NCI-H1694 (cell line): Measurements from ENCODE around the gene LOXL1.

Experiments
- DNase-seq: peaks from one replicate; lab custom pipeline; 2025; lab: John Stamatoyannopoulos, UW

Gene LOXL1

DNA sequence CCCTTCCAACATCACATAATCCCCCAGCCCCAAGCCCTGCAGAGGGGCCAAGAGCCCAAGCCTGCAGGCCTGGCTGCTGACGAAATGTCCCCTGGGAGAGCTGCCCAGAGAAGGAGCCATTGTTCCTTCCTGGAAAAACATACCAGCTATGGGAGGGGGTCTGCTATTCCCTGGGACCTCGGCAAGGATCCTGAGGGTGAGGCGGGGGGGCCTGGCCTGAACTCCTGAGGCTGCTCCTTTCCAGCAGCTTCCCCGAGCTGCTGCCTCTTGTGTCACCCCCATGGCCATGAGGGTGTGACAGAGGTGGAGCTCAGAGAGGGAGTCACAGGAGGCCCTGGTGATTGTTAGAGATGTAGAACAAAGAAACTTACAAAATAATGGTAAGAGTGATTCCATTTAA lies 12.9 kb downstream of the LOXL1 start:
- no peak for DNase-seq

DNA sequence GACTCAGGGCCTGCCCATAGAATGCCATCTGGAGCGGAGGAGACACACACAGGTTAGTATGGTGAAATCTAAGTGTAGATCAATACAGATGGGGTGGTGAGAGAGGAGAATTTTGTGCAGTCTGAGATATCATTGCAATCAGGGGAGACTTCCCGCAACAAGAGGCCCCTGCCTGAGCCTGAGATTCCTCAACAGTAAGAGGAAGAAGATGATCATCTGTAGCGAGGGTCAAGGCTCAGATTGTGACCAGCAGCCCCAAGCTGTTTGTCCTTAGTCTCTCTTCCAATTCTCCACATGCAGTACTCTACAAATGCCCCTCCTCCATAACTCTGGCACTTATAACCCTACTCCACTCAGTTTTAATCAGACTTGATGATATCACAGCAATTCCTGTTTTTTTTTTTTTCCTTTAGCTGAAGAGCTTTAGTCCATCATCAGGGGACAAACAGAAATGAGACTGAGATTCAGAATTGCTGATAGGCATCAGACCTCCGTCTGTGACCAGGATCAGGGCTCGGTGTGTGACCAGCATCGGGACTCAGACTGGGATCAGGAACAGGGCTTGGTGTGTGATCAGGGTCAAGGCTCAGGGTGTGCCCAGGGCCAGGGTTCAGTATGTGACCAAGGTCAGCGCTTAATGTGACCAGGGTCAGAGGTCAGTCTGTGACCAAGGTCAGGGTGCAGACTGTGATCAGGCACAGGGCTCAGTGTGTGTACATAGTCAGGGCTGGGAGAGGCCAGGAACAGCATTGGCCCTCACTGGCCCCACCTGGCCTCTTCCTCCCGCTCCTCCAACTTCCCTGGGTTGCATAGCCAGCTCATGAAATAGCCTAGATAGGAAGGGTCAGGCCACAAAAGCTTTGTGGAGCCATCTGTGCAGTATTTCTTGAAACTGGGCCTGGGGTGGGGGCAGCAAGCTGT lies 14.1 kb downstream of the LOXL1 start:
- DNase-seq = no peak

DNA sequence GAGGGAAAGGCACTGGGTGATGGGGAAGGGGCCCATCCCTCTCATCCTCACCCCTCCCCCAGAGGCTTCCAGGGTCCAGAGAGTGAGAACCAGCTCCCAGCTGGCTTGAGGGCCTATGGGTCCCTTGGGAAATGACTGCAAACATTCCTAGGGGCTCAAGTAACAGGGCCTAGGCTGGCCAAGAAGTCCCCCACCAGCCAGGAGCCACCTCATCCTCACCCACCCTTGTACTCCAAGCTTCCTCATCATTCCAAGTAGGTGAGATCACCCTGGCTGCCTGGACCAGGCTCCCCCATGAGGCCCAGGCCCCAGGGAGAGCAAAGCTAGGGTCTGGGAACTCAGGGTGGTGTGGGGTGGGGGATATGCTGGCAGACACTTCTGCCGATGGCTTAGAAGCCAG lies 14.8 kb downstream of the LOXL1 start:
- DNase-seq = no peak

DNA sequence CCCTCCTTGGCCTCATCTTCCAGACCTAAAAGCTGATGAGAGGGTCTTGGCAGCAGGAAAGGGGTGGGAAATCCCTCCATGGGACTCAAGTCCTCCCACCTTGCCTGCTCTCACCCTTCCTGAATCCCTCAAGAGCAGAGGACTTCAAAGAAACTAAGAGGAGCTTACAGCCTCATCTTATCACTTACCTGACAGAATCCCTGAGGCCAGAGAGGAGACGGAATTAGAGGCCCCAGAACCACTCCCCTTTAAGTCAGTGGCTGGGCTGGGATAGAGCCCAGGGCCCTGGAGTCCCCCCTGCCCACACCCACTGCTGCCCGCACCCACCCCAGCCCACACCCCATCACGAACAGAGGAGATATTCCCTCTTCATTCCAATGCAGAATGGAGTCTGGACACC lies 15.2 kb downstream of the LOXL1 start:
- DNase-seq = no peak

DNA sequence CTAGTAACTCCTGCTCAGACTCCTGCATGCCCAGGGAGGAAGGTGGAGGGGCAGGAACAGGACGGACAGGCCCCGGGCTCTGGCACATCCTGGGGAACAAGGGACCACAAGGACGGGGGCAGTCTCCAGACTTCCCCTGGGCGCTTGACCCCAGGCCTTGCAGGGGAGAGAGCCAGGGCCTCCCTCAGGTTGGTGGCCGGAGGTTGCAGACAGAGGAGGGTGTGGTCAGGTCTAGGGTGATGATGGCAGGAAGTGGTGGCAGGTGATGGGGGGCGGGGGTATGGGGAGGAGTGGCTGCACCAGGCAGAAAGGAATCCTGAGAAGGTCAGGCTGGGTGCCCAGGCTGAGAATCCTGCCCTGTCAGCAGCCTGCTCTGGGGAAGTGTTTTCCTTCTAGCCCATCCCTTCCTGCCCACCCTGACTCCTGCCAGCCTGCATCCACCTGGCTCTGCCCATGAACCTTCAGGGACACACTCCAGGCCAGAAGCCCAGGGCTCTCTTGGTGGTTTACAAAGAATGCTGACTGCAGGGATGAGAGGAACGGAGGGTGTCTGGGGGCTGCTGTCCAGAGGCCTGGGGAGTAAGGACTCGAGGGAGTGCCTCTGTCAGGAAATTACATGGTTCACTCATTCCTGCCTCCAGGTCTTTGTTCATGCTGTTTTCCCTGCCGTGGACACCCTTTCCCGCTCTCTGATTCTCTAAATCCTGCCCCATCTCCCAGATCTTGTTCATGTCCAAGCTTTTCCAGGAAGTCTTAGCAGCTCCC lies 15.8 kb downstream of the LOXL1 start:
- no peak for DNase-seq

DNA sequence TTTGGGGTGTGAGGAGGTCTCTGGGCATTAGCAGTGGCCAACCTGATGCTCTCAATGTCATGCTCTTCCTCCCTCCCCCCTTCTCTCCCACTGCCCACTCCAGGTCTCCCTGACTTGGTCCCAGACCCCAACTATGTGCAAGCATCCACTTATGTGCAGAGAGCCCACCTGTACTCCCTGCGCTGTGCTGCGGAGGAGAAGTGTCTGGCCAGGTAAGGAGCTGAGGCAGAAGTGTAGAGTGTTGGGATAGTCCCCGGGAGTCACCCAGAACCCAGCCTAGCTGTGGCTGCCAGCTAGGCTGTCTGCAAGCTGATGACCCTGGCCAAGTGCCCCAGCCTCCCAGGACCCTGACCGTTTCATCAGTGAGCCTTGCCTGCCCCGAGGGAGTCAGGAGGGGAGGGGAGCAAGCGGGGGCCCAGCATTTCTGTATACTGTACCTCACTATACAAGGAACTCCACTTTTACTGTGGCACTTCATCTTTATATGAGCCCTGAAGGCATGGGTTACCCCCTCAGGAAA lies 16.5 kb downstream of the LOXL1 start:
- no peak for DNase-seq

DNA sequence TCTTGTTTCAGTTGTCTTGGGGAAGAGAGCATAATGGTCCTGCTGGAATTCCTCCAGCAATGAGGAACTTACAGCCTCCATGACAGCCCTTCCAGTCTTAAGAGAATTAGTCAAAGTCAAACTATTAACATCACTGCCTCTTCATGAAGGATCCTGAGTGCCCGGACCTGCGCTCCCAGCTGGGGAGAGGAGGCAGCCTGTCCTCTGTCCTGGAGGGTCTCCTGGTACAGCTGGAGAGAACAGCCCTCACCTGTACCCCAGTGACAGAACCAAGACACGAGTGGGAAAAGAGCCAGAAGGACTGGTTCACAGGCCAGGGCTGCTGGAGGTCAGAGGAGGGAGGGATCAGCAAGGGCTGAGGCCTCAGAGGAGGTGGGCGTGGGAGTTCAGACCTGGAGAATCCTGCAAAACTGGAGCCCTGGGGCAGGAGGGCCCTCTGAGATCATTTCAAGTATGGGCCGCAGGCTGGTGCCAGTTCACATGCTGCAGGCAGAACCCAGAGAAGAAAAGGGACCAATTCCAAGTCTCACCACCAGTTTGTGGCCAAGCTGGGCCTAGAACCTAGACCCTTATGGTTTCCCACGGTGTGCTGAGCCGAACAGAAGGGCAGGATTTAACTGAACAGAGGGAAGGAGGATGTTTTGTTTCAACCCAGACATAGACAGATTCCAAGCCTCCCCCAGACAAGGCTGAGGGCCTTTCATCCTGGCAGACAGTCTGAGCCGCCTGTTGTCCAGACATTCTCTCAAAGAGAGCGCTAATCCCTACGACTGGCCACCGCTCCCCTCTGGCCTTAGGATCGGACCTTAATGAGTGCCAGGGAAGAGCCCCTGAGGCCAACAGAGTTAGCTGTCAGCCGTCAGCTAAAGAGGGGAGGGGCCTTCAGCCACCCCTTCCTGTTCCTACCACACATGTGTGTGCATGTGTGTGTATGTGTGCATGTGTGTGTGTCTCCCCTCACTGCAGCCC lies 18.2 kb downstream of the LOXL1 start:
- no peak for DNase-seq

DNA sequence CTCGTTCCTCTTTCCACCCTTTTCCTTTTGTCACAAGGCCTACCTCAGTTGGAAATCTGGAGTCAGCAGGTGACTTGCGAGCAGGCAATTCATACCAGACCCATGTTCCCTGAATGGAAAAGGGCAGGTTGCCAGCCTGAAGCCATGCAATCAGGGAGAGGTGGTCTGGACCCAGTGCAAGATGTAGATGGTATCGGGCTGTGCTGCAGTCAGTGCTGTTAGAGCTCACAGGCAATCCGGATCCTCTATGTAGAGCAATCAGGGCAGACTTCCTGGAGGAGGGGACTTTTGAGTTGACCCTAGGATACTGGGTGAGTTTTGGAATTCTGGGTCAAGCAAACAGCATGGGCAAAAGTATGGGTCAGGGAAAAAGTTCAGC lies 18.9 kb downstream of the LOXL1 start:
- DNase-seq = no peak

DNA sequence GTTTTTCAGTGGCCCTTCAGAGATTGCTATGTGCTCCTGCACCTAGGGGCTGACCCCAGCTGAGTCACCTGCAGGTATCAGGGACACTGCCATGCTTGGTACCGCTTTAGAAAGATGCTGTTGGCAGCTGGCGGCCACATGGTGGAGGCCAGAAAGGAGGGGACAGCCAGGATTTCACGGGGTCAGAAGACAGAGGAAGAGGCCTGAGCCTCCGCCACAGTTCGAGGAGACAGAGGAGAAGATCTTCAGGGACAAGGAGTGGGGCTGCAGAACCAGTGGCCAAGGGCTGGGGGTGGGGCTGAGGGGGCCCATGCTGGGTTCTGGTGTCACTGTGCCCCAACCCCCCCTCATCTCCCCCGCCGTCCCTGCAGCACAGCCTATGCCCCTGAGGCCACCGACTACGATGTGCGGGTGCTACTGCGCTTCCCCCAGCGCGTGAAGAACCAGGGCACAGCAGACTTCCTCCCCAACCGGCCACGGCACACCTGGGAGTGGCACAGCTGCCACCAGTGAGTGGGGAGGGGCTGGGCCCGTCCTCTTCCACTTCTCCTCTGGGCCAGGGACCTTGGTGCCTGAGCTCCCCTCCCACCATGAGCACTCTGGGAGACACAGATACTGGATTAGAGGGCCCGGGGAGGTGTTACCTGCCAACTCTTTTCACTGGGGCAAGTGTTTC lies 19.9 kb downstream of the LOXL1 start:
- DNase-seq = no peak

DNA sequence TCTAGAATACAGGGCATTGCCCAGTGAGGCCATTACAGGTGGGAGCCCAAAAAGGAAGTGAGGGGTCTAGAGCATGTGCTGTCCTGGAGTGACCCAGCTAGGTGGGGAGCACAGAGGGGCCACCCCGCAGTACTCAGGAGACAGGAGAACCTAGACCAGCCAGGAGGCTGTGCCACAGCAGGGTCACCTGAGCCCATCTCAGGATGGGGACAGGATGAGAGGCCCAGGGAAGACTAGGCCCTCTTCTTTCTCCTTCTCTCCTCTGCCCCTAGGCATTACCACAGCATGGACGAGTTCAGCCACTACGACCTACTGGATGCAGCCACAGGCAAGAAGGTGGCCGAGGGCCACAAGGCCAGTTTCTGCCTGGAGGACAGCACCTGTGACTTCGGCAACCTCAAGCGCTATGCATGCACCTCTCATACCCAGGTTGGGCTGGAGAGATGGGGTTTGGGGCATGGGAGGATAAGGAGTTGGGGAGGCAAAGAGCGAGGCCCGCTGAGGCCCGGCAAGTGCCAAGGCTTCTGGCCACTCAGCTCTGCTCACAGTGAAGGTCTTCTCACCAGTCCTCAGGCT lies 20.6 kb downstream of the LOXL1 start:
- DNase-seq = no peak

DNA sequence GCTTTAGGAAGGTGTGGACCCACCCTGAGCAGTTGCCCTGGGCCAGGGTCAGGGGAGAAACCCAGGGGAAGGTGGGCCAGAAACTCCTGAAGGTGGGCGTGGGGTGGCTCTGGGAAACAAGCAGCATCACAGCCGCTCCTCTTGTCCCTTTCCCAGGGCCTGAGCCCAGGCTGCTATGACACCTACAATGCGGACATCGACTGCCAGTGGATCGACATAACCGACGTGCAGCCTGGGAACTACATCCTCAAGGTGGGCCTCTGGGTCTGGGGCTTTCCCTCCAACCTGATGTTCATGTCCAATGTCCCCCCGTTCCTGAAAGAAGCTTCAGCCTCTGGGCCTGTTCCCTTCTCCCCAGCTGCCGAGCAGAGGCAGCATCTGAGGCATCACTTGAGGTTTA lies 21.4 kb downstream of the LOXL1 start:
- DNase-seq = no peak

DNA sequence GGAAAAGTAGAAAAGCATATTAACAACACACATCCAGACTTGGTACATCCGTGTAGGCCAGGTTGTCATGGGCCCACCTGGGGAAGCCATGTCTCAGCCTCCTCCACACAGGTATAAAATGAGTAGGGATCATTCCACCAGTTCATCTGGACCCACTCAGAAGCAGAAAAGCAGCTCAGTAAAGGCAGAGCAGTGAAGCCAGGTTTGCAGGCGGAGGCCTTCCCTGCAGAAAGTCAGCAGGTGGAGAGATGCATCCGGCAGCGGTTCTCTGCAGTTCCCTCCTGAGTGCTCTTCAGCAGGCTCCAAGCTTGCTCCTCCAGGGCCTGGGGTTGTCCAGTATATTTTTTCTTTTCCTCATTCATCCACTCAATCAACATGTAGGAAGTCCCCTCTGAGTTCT lies 22.1 kb downstream of the LOXL1 start:
- no peak for DNase-seq

DNA sequence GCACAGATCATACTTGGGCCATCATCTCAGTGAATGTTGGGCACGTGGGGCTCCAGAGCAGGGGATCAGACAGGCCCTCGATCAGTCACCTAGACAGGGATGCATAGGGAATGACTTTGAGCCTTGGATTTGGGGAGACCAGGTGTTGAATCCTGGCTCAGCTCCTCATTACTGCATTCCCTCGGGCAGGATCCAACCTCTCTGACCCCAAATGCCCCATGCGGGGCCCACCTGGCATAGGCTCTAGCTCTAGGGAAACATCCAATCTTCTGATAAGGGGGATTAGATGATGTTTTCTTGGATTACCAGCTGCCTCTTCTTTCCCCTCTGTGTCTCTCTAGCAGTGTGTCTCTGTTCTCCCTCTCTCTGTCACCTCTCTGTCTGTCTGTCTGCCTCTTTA lies 22.7 kb downstream of the LOXL1 start:
- DNase-seq = no peak

DNA sequence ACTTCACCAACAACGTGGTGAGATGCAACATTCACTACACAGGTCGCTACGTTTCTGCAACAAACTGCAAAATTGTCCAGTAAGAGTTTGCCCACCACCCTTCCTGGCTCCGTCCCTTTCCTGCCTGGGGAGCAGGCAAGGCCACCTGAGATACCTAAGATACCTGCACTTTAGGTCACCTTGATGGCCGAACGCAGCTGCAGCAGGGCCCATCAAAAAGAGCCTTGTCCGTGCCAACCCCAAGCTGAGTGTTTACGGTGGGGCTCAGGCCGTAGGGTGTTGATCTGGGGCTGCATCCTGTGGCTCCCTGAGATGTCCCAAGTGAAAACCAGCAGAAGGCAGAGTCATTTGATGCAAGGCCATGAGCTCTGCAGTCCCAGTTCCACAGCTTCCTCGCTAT lies 23.2 kb downstream of the LOXL1 start:
- no peak for DNase-seq

DNA sequence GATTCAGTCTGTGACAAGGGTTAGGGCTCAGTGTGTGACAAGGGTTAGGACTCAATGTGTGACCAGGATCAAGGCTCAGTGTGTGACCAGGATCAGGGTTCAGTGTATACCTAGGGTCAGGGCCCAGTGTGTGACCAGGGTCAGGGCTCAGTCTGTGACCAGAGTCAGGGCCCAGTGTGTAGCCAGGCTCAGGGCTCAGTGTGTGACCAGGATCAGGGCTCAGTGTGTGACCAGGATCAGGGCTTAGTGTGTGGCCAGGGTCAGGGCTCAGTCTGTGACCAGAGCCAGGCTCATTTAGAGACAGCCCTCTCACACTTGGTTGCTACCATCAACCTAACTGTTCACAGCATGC lies 24.2 kb downstream of the LOXL1 start:
- DNase-seq = no peak

DNA sequence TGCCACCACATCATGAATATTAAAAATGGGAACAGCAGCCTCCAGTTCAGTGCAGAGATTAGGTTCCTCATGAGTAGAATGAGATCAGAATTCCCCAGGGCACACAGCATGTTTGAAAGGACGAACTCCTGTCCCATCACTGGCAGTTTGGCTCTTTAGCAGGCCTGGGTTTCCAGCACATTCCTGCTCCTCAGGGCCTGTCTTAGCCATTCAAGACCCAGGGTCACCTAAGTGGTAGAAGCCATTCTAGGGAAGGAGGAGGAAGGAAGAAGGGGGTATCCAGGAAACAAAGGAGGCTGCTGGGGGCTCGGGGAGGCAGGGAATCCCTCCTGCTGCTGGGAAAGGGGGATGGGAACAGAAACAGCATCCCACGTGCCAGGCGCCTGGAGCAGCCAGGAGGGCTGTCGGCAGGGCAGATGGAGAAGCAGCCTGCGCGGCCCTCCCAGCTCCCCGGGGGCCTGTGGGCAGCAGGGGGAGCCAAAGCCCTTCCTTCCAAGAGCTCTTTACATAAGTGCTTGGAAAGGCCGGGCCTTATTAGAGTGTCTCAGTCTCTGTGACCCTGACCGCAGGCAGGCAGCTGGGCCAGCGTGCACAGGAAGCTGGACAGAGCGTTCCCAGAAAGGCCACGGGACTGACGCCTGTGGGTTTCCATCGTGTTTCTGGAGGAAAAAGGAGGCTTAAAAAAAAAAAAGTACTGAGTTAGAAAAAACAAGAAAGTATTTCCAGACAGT lies 24.7 kb downstream of the LOXL1 start:
- peak; percentile 81 for DNase-seq

DNA sequence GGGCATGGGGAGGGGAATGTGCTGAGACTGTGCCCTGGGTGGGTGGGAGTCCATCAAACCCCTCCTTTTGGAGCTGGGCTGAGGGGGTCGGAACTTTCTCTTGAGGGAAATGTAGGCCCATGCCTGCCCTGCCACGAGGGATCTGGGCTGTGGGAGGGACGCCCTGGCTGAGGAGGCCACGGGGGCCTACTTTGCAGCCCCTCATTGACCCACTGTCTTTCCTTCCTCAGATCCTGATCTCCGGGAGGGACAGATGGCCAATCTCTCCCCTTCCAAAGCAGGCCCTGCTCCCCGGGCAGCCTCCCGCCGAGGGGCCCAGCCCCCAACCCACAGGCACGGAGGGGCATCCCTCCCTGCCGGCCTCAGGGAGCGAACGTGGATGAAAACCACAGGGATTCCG lies 25.3 kb downstream of the LOXL1 start:
- no peak for DNase-seq

DNA sequence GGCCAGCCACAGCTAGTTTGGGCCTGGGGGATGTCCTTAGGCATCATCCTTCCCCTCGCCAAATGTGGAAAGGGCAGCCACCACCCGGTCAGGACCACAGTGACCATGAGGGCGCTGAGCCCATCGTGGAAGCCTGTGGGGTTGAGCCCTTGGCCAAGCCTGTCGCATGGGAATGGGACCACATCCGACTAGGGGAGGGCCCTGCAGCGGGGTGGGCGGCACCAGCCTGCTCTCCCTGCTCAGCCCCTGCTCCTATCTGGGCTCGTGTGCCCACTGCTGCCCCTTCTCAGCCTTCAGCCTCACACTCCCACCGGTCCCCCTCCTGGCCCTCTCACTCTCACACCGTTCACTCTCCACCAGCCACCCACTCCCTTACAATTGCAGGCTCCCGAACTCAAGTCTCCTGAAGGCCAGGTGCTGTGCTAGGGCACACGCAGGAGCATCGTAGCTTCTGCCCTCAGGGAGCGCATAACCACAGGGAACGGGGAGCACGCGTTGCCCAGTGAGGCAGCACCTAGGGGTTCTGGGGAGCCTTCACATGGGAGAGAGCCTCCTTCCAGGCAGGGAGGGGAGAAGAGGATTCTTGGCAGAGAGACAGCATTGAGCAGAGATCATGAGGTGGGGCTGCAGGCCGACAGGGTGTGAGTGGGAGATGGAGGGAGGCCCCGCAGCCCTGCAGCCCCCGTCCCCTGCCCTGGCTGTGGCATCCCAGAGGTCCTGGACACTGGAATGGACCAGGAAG lies 26.1 kb downstream of the LOXL1 start:
- no peak for DNase-seq

DNA sequence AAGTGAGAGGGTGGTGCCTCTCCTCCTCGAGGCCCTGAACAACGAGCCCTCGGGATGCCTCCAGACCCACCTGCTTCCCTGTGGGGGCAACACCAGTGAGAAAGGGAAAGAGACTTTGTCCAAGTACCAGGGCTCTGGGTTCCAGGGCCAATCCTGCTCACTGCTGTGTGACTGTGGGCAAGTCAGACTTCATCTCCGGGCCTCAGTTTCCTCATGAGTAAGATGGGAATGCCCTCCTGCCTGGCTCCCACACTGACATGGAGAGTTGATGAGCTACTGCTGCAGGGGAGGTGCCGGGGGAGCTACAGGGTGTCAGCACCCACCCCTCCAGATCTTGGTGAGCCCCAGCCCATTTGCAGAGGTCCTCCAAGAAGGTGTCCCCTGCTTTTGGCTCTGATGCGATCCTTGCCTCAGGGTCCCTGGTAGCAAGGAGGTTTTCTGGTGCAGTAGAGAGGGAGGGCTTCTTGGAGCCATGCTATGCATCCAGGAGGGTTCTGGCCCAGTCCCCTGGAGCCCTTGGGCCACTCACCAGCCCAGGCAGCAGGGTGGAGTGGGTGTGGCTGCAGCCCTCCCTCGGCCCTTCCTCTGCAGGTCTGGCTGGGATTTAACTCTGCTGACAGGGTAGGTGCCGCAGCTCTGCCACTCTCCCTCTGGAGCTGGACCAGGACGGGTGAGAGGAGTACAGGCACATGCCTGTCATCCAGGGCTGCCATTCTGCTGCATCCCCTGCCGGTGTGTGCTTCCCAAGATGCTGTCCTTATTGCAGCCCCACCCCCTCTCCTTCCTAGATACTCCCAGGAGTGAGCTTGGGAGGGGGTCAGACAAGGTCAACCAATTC lies 26.9 kb downstream of the LOXL1 start:
- no peak for DNase-seq
